HepG2 (cell line): ENCODE data around the gene LAS1L.
"Not testable (repeated sequence)": the region's sequence is repeated elsewhere in the genome, so short reads cannot be mapped to it uniquely, and the experiment has no call there.

Source experiments
- CTCF ChIP-seq: sonication (generic); formaldehyde crosslinking; IDR thresholded peaks from 2 replicates; pipeline ENCODE4 v1.5.0; 2020; ENCODE audit warnings: mild to moderate bottlenecking, missing genetic modification reagents, moderate library complexity
- E2F5 ChIP-seq: sonication (generic); formaldehyde crosslinking; conservative IDR thresholded peaks from 2 replicates; pipeline ENCODE4 v1.4.0; 2020; ENCODE audit warnings: missing genetic modification reagents
- EZH2 ChIP-seq: conservative IDR thresholded peaks from 2 replicates; pipeline ENCODE4 v1.6.1; 2012; ENCODE audit warnings: mild to moderate bottlenecking, low read depth, low read length, moderate library complexity
- FOXA1 ChIP-seq, 2 experiments: fragments of 450-650 bp in 1 of 2; sonication (generic) in 1 of 2; formaldehyde crosslinking in 1 of 2; IDR thresholded peaks; 2 replicates each; pipeline versions ENCODE4 v1.4.0 to v1.6.1; 2016 to 2020; ENCODE audit warnings: missing genetic modification reagents in 1 of 2
- MAFK ChIP-seq, 2 experiments: IDR thresholded peaks in 1 of 2; conservative IDR thresholded peaks in 1 of 2; 2 replicates each; pipeline ENCODE4 v1.6.1; 2011; ENCODE audit warnings: improper control_type of control experiment in 2 of 2, low read length in 2 of 2
- POLR2A ChIP-seq, 2 experiments: IDR thresholded peaks; 2 replicates each; pipeline ENCODE4 v1.6.1; 2011; ENCODE audit warnings: low read depth in 2 of 2, low read length in 2 of 2, mild to moderate bottlenecking in 1 of 2, moderate library complexity in 1 of 2; ENCODE audit not compliant: insufficient read depth in 1 of 2
- POLR2AphosphoS5 ChIP-seq: IDR thresholded peaks from 2 replicates; pipeline ENCODE4 v1.6.1; 2012; ENCODE audit warnings: low read depth, low read length
- SMC3 ChIP-seq: IDR thresholded peaks from 2 replicates; pipeline ENCODE4 v1.6.1; 2011; ENCODE audit warnings: low read length, improper control_type of control experiment
- SP2 ChIP-seq: sonication (generic); formaldehyde crosslinking; IDR thresholded peaks from 2 replicates; pipeline ENCODE4 v1.5.1; 2020; ENCODE audit warnings: mild to moderate bottlenecking, missing genetic modification reagents
- ZGPAT ChIP-seq: IDR thresholded peaks from 2 replicates; pipeline ENCODE4 v1.6.1; 2016; ENCODE audit warnings: mild to moderate bottlenecking
- ZNF263 ChIP-seq: sonication (generic); formaldehyde crosslinking; IDR thresholded peaks from 2 replicates; pipeline ENCODE4 v1.4.0; 2020; ENCODE audit warnings: missing genetic modification reagents
- ZNF407 ChIP-seq: sonication (generic); formaldehyde crosslinking; IDR thresholded peaks from one replicate; pipeline ENCODE4 v1.5.1; 2020; ENCODE audit warnings: mild to moderate bottlenecking, missing genetic modification reagents; ENCODE audit errors: not compliant biosample characterization

GRCh38 chrX:65562850-65563249 lies 28.3 kb upstream of the LAS1L start:
- not testable (repeated sequence) for TF ChIP-seq MAFK (conservative IDR thresholded peaks at IDR 0.05 in 1 of 2, IDR thresholded peaks at IDR 0.05 in 1 of 2; ENCODE audit: low read length in 2 of 2); SP2 (CRISPR knock-in tag); ZNF407 (CRISPR knock-in tag); ZNF263 (CRISPR knock-in tag); FOXA1 (IDR thresholded peaks at IDR 0.05); FOXA1 (CRISPR knock-in tag; IDR thresholded peaks at IDR 0.05); POLR2AphosphoS5; CTCF (CRISPR knock-in tag); POLR2A (IDR thresholded peaks at IDR 0.05; ENCODE audit: insufficient read depth in 1 of 2, low read depth in 2 of 2, low read length in 2 of 2); EZH2; E2F5 (CRISPR knock-in tag); ZGPAT; SMC3
